SU-DHL-6 (cell line): ENCODE measurements around the gene DEGS2.

Experiments used
- H2AFZ ChIP-seq: fragments of 200-600 bp; sonication (generic); 2 replicates; pipeline ENCODE4 v1.6.1; 2014; ENCODE audit warnings: low read depth, mild to moderate bottlenecking, moderate library complexity, mixed read lengths, antibody characterized with exemption, low read length; ENCODE audit not compliant: severe bottlenecking
- H3F3A ChIP-seq: fragments of 200-600 bp; shearing (Covaris generic); 2 replicates; pipeline ENCODE4 v1.6.0; 2016; ENCODE audit warnings: antibody characterized with exemption, mild to moderate bottlenecking; ENCODE audit not compliant: insufficient read depth
- H3K27ac ChIP-seq: fragments of 200-600 bp; sonication (generic); 2 replicates; pipeline ENCODE4 v1.5.1; 2016; ENCODE audit warnings: low read depth, mild to moderate bottlenecking, low read length, moderate library complexity, mixed read lengths
- H3K27me3 ChIP-seq: fragments of 200-600 bp; sonication (generic), shearing (Covaris generic); 2 replicates; pipeline ENCODE4 v1.6.0; 2014; ENCODE audit warnings: mild to moderate bottlenecking, low read length
- H3K36me3 ChIP-seq: fragments of 200-600 bp; sonication (generic); 2 replicates; pipeline ENCODE4 v1.6.1; 2014; ENCODE audit warnings: mild to moderate bottlenecking, low read length, mixed read lengths
- H3K4me2 ChIP-seq: fragments of 300-600, 200-600 bp; shearing (Covaris generic), sonication (generic); 2 replicates; pipeline ENCODE4 v1.6.0; 2014; ENCODE audit warnings: low read length, low read depth, mild to moderate bottlenecking; ENCODE audit not compliant: poor library complexity, severe bottlenecking
- H3K4me3 ChIP-seq: fragments of 200-600 bp; sonication (generic); 2 replicates; pipeline ENCODE4 v1.5.1; 2014; ENCODE audit warnings: antibody characterized with exemption, low read length, mild to moderate bottlenecking, mixed read lengths; ENCODE audit not compliant: insufficient read depth, poor library complexity, severe bottlenecking
- H3K79me2 ChIP-seq: fragments of 200-600 bp; sonication (generic); 2 replicates; pipeline ENCODE4 v1.6.1; 2014; ENCODE audit warnings: mild to moderate bottlenecking, low read length, moderate library complexity; ENCODE audit not compliant: insufficient read depth
- H3K9ac ChIP-seq: fragments of 200-600 bp; sonication (generic); 2 replicates; pipeline ENCODE4 v1.7.0; 2014; ENCODE audit warnings: mild to moderate bottlenecking, low read length
- H3K9me2 ChIP-seq: fragments of 200-600 bp; sonication (generic); replicated peaks from 2 replicates; pipeline ENCODE4 v1.6.1; 2014; ENCODE audit warnings: low read length; ENCODE audit not compliant: insufficient read depth
- H3K9me3 ChIP-seq: fragments of 200-600 bp; sonication (generic); 2 replicates; pipeline ENCODE4 v1.6.1; 2014; ENCODE audit warnings: low read length, mixed read lengths; ENCODE audit not compliant: insufficient read depth
- H4K20me1 ChIP-seq: fragments of 200-600 bp; sonication (generic); 2 replicates; pipeline ENCODE4 v1.6.1; 2014; ENCODE audit warnings: low read depth, mild to moderate bottlenecking, antibody characterized with exemption, low read length, moderate library complexity, mixed read lengths
- CTCF ChIP-seq: fragments of 200-600 bp; sonication (generic); IDR thresholded peaks from one replicate; pipeline ENCODE4 v1.5.1; 2017; ENCODE audit warnings: antibody characterized with exemption, mild to moderate bottlenecking, low read length, moderate library complexity; ENCODE audit not compliant: insufficient read depth, poor library complexity, severe bottlenecking
- EZH2phosphoT487 ChIP-seq: fragments of 200-600 bp; sonication (generic), shearing (Covaris generic); conservative IDR thresholded peaks from 2 replicates; pipeline ENCODE4 v1.6.1; 2018; ENCODE audit warnings: mild to moderate bottlenecking, antibody characterized with exemption, low read length, moderate library complexity, mixed read lengths

The DEGS2 gene

DNA sequence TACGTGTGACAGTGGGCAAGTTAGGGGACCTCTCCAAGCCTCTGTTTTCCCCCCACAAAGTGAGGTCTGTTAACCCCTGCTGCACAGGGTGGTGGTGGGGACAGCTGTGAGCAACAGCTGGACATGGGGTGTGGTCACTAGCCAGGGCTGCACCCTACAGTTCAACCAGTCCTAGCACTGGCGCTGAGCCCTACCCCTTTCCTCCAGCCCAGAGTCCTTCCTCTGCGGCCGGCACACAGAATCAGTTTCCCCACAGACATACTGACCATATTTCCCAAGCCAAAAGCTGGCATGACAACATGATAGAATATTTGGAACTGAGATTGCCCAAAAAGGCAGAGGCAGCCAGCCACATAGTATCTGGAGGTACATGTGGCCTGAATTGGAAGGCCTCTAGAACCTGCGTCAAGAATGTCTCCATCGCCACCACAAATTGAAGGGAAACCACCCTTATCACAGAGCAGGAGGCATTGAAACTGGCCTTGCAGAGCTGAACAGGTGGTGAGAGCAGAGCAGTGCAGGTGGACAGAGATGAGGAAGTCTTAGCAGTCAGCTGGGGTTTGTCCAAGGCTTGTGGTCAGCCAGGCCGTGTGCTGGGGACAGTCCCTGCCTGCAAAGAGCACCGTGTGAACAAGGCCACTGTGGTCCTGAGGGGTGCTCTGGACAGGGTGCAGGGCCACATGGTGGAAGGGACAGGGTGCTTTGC lies 21.2 kb downstream of the DEGS2 start:
- no peak overlapping the region for H3K4me2 ChIP-seq
- H3F3A ChIP-seq, result no peaks in the 10 kb centered on the region
- H3K9me2 ChIP-seq, result no peaks in the 10 kb centered on the region
- H3K4me3 ChIP-seq, result no peak overlapping the region
- no peak overlapping the region for H3K27ac ChIP-seq
- H3K79me2 ChIP-seq, result no peaks in the 10 kb centered on the region
- no peaks in the 10 kb centered on the region for H3K36me3 ChIP-seq
- no peaks in the 10 kb centered on the region for H4K20me1 ChIP-seq
- no peaks in the 10 kb centered on the region for H3K9me3 ChIP-seq
- H3K9ac ChIP-seq, result no peak overlapping the region
- no peak overlapping the region for H2AFZ ChIP-seq
- TF ChIP-seq EZH2phosphoT487, result no peak
- no peak for TF ChIP-seq CTCF
- no peaks in the 10 kb centered on the region for H3K27me3 ChIP-seq

DNA sequence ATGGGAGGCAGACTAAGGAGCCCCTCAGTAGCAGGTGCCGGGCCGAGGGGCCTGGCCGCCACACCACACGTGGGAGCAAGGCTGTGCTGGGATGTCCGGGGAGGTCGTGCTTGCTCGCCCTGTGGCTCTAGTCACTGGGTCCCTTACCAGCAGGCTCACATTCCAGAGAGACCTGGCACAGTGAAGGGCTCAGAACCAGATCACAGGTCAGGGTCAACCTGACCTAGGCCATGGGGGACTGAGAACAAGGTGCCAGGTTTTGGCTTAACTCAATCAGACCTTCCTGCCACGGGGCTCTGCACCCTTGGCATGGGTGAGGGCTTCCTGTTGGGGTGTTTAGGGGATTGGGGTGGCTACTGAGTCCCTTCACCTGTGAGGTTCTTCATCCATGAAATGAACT lies 22.3 kb downstream of the DEGS2 start:
- no peaks in the 10 kb centered on the region for H3K36me3 ChIP-seq
- no peak overlapping the region for H3K4me2 ChIP-seq
- no peaks in the 10 kb centered on the region for H4K20me1 ChIP-seq

DNA sequence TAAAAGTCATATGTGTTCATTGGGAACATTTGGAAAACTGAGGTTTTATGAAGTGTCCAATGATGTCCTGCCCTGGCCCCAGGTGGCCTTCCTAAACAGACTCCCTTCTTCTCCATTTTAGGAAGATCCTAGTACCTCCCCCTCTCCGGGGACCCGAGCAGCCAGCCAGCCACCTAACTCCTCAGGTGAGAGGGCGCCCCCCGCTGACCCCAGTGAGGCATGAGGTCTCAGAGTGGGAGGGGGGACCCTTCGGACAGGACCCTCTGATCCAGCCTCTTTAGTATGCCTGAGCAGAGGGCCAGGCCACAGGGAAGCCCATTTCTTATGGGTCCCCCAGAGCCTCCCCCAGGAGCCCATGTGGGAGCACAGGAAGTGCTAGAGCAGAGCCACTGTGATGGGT lies 23.7 kb downstream of the DEGS2 start:
- Histone ChIP-seq H3K9me3 (no peaks in the 10 kb centered on the region), H3K79me2 (no peaks in the 10 kb centered on the region), H3F3A (no peaks in the 10 kb centered on the region), H3K4me2 (no peak overlapping the region), H3K4me3 (no peak overlapping the region), H3K9ac (no peak overlapping the region), H3K27ac (no peak overlapping the region), H3K27me3 (no peaks in the 10 kb centered on the region), H3K9me2 (no peaks in the 10 kb centered on the region), H4K20me1 (no peaks in the 10 kb centered on the region), H2AFZ (no peak overlapping the region), H3K36me3 (no peaks in the 10 kb centered on the region)
- TF ChIP-seq EZH2phosphoT487 (no peak), CTCF (no peak)

More for the DNA sequence above, 22.3 kb downstream of the DEGS2 start:
- Histone ChIP-seq H3K9me2 (no peaks in the 10 kb centered on the region), H3K4me3 (no peak overlapping the region), H3K9ac (no peak overlapping the region), H3F3A (no peaks in the 10 kb centered on the region), H3K79me2 (no peaks in the 10 kb centered on the region), H3K27me3 (no peaks in the 10 kb centered on the region), H2AFZ (no peak overlapping the region), H3K9me3 (no peaks in the 10 kb centered on the region), H3K27ac (no peak overlapping the region)
- no peak for TF ChIP-seq CTCF
- no peak for TF ChIP-seq EZH2phosphoT487
